Rectal smooth muscle tissue (tissue), 1 donor: Measurements from ENCODE around the gene SCD.
"Not testable (repeated sequence)": the region's sequence is repeated elsewhere in the genome, so short reads cannot be mapped to it uniquely, and the experiment has no call there.

Experiments
- H3K27ac ChIP-seq: one replicate; pipeline ENCODE4 v1.7.0; 2013; ENCODE audit warnings: low read depth, low read length, inconsistent platforms
- H3K27me3 ChIP-seq: one replicate; pipeline ENCODE4 v1.7.0; 2013; ENCODE audit warnings: low read length; ENCODE audit not compliant: control insufficient read depth, insufficient read depth
- H3K36me3 ChIP-seq: one replicate; pipeline ENCODE4 v1.7.0; 2013; ENCODE audit warnings: low read length; ENCODE audit not compliant: control insufficient read depth, insufficient read depth
- H3K4me1 ChIP-seq: one replicate; pipeline ENCODE4 v1.7.0; 2013; ENCODE audit warnings: low read length; ENCODE audit not compliant: control insufficient read depth, insufficient read depth
- H3K4me3 ChIP-seq: one replicate; pipeline ENCODE4 v1.7.0; 2013; ENCODE audit warnings: low read length
- H3K9ac ChIP-seq: one replicate; pipeline ENCODE4 v1.7.0; 2013; ENCODE audit warnings: low read length

The SCD gene

GRCh38 chr10:100373298-100374199 lies 26.5 kb downstream of the SCD start:
- H3K36me3 ChIP-seq: peaks cover 2% of the 10 kb centered on the region
- peak overlapping the region; percentile 64 for H3K4me3 ChIP-seq
- H3K4me1 ChIP-seq: peaks cover 9% of the 10 kb centered on the region
- no peaks in the 10 kb centered on the region for H3K27me3 ChIP-seq
- peak overlapping the region; percentile 56 for H3K9ac ChIP-seq
- peak overlapping the region; percentile 92 for H3K27ac ChIP-seq

GRCh38 chr10:100374200-100374655 lies 27.2 kb downstream of the SCD start:
- peak overlapping the region; percentile 92 for H3K27ac ChIP-seq
- peak overlapping the region; percentile 56 for H3K9ac ChIP-seq
- H3K27me3 ChIP-seq: no peaks in the 10 kb centered on the region
- peaks cover 9% of the 10 kb centered on the region for H3K4me1 ChIP-seq
- H3K4me3 ChIP-seq: peak overlapping the region; percentile 64
- peaks cover 2% of the 10 kb centered on the region for H3K36me3 ChIP-seq

- H3K4me3 ChIP-seq: peak overlapping the region; percentile 64
Observed at GRCh38 chr10:100374677-100375353, 27.8 kb downstream of the SCD start.

GRCh38 chr10:100376656-100377055 lies 29.6 kb downstream of the SCD start:
- H3K27me3 ChIP-seq, H3K27ac ChIP-seq, H3K4me3 ChIP-seq, H3K4me1 ChIP-seq, H3K9ac ChIP-seq, H3K36me3 ChIP-seq: not testable (repeated sequence)

More at GRCh38 chr10:100374677-100375353, 27.8 kb downstream of the SCD start:
- not testable (repeated sequence) for H3K9ac ChIP-seq, H3K27me3 ChIP-seq, H3K36me3 ChIP-seq, H3K4me1 ChIP-seq
- peak overlapping the region; percentile 92 for H3K27ac ChIP-seq

- Histone ChIP-seq H3K4me3 (no peak overlapping the region), H3K27ac (no peak overlapping the region), H3K4me1 (peaks cover 6% of the 10 kb centered on the region), H3K27me3 (no peaks in the 10 kb centered on the region), H3K36me3 (peaks cover 2% of the 10 kb centered on the region), H3K9ac (no peak overlapping the region)
Observed at GRCh38 chr10:100377830-100378229, 30.8 kb downstream of the SCD start.

- no peak overlapping the region for H3K27ac ChIP-seq
- H3K36me3 ChIP-seq: peaks cover 2% of the 10 kb centered on the region
- no peak overlapping the region for H3K4me3 ChIP-seq
- H3K4me1 ChIP-seq: no peaks in the 10 kb centered on the region
- H3K27me3 ChIP-seq: no peaks in the 10 kb centered on the region
- H3K9ac ChIP-seq: no peak overlapping the region
Observed at GRCh38 chr10:100380400-100380799, 33.4 kb downstream of the SCD start.

GRCh38 chr10:100382553-100382952 lies 35.5 kb downstream of the SCD start:
- no peaks in the 10 kb centered on the region for H3K4me1 ChIP-seq
- H3K9ac ChIP-seq: no peak overlapping the region
- H3K27me3 ChIP-seq: no peaks in the 10 kb centered on the region
- peaks cover 2% of the 10 kb centered on the region for H3K36me3 ChIP-seq
- H3K27ac ChIP-seq: no peak overlapping the region
- no peak overlapping the region for H3K4me3 ChIP-seq

GRCh38 chr10:100383251-100383650 lies 36.2 kb downstream of the SCD start:
- no peaks in the 10 kb centered on the region for H3K4me1 ChIP-seq
- no peak overlapping the region for H3K9ac ChIP-seq
- no peaks in the 10 kb centered on the region for H3K27me3 ChIP-seq
- peaks cover 2% of the 10 kb centered on the region for H3K36me3 ChIP-seq
- no peak overlapping the region for H3K27ac ChIP-seq
- no peak overlapping the region for H3K4me3 ChIP-seq

GRCh38 chr10:100391163-100392002 lies 44.4 kb downstream of the SCD start:
- H3K4me3 ChIP-seq: no peak overlapping the region

GRCh38 chr10:100392686-100393003 lies 45.6 kb downstream of the SCD start:
- Histone ChIP-seq H3K4me1 (no peaks in the 10 kb centered on the region), H3K4me3 (no peak overlapping the region), H3K36me3 (no peaks in the 10 kb centered on the region), H3K27ac (no peak overlapping the region), H3K27me3 (no peaks in the 10 kb centered on the region), H3K9ac (no peak overlapping the region)

More at GRCh38 chr10:100391163-100392002, 44.4 kb downstream of the SCD start:
- no peak overlapping the region for H3K9ac ChIP-seq
- no peak overlapping the region for H3K27ac ChIP-seq
- no peaks in the 10 kb centered on the region for H3K4me1 ChIP-seq
- H3K36me3 ChIP-seq: no peaks in the 10 kb centered on the region
- H3K27me3 ChIP-seq: no peaks in the 10 kb centered on the region

GRCh38 chr10:100395626-100396025 lies 48.6 kb downstream of the SCD start:
- H3K27ac ChIP-seq: no peak overlapping the region
- H3K4me1 ChIP-seq: no peaks in the 10 kb centered on the region
- no peaks in the 10 kb centered on the region for H3K27me3 ChIP-seq
- no peak overlapping the region for H3K9ac ChIP-seq
- no peaks in the 10 kb centered on the region for H3K36me3 ChIP-seq
- H3K4me3 ChIP-seq: no peak overlapping the region

- H3K27ac ChIP-seq: no peak overlapping the region
- H3K4me3 ChIP-seq: no peak overlapping the region
- H3K9ac ChIP-seq: no peak overlapping the region
- no peaks in the 10 kb centered on the region for H3K36me3 ChIP-seq
- H3K27me3 ChIP-seq: no peaks in the 10 kb centered on the region
- no peaks in the 10 kb centered on the region for H3K4me1 ChIP-seq
Observed at GRCh38 chr10:100396605-100397004, 49.6 kb downstream of the SCD start.
